Mucosa of gallbladder (tissue), 1 donor: ENCODE data around the gene HMCN1. TPM values are rescaled to one million over a fixed set of nuclear protein-coding genes. Genes with fewer than 3 reads are reported as not detected.

Experiments used
- DNase-seq: peaks from one replicate; pipeline ENCODE4 v3.0.0-alpha.2; 2020; ENCODE audit warnings: low spot score
- total RNA-seq: library from RNA; stranded (reverse); gene quantifications from one replicate; pipeline ENCODE4 v1.2.1, GENCODE V29; 2021
- donor health status: DM: no; HTN: no; CAD: no.

Gene HMCN1
- total RNA-seq, 1 donor from 2014 or later: 3.7 TPM

DNA sequence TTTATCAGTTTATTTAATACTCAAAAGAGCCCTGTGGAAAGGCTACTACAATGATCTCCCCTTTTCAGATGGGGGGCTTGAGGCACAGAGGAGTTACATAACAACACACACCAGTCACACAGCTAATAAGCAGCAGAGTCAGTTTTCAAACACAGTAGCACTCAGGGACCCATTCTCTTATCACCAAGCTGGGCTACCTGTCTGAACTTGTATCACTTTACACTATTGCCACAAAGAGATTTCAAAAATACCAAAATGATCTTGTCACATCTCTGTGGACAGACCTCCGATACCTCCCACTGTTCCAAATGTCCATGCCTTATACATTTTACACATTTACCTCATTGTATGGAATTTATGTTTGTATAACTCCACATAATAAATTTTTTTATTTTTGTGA, 506.2 kb downstream of the HMCN1 start:
- no peak for DNase-seq
